ENCODE data around the gene NUDC. TPM values are rescaled to one million over a fixed set of nuclear protein-coding genes. Genes with fewer than 3 reads are reported as not detected.
"Not testable (repeated sequence)": the region's sequence is repeated elsewhere in the genome, so short reads cannot be mapped to it uniquely, and the experiment has no call there.

Gene NUDC
- total RNA-seq (10 to 100 TPM; 25.6 to 47.3 TPM), polyA plus RNA-seq (ENCODE audit: insufficient read length in 2 of 2) (100 to 1,000 TPM; 118 to 119 TPM)
- long read RNA-seq, donor 1, transcript NUDC-201 (9 exons, 1,800 nt) = major isoform, 63 of 82 reads
- long read RNA-seq, donor 1, partial matches to known transcripts = 17 of 82 reads
- long read RNA-seq, donor 1, other reads (novel, unspliced or antisense) = 0 of 82 reads
- long read RNA-seq, donor 2, transcript NUDC-201 (9 exons, 1,800 nt) = major isoform, 22 of 48 reads
- long read RNA-seq, donor 2, partial matches to known transcripts = 25 of 48 reads
- long read RNA-seq, donor 2, other reads (novel, unspliced or antisense) = 0 of 48 reads
- long read RNA-seq, donor 3, transcript NUDC-201 (9 exons, 1,800 nt) = major isoform, 26 of 66 reads
- long read RNA-seq, donor 3, partial matches to known transcripts = 38 of 66 reads
- long read RNA-seq, donor 3, other reads (novel, unspliced or antisense) = 0 of 66 reads
- long read RNA-seq, donor 4, transcript NUDC-201 (9 exons, 1,800 nt) = major isoform, 42 of 72 reads
- long read RNA-seq, donor 4, partial matches to known transcripts = 29 of 72 reads
- long read RNA-seq, donor 4, other reads (novel, unspliced or antisense) = 0 of 72 reads

DNA sequence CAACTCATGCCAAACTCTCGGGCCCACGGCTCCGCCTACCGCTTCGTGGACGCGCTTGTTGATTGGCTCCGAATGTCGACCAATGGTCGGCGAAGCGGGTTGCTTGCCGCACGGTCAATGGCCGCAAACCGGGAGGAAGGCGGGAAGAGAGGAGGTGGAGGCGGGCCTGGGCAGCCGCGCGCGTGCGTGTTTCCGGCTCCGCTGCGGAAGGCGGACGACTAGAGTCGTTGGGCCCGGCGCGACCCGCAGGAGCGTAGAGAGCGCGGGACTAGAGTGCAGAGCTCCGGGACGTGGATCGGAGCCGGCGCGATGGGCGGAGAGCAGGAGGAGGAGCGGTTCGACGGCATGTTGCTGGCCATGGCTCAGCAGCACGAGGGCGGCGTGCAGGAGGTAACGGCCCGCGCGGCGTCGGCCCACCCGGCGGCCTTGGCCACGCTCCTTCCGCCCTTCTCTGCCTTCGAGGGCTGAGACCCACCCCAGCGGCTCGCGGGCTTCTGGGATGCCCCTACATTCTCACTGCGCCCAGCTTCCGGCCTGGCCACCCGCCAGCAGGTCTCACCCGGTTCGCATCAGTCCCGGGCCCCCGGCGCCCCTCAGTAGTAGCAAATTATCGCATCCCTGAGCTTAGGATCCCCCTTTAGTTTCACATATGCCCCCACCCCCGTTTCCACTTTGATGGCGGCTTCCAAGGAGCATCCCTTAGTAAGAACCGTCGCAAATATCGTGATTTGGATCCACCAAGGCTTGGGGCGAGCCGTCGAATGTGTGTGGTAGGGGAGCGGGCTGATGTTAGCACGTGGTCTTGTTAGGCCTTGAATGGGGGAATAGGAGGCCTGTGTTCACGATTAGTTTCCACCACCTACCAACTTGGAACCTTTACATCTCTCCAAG lies at the start of gene NUDC:
Gene NUDC (plus strand): TSS at position 204 of the 891 bp plus-strand sequence. CDS start 106 bp downstream, at position 310.
- peak; percentile 90 to 99 (median 96) for DNase-seq (ENCODE audit: low read depth in 4 of 6, low spot score in 6 of 6)
- H3K27me3 ChIP-seq (ENCODE audit: control insufficient read depth, insufficient read depth, low read length) = no peaks in the 10 kb centered on the region
- H3K27ac ChIP-seq (ENCODE audit: low read depth, low read length) = peak within 1 kb of the TSS; percentile 88
- peak within 1 kb of the TSS; percentile 84 for H3K4me3 ChIP-seq (ENCODE audit: low read depth, low read length)
- no peaks in the 10 kb centered on the region for H3K9me3 ChIP-seq (ENCODE audit: control insufficient read depth, insufficient read depth, low read length)
- H3K4me1 ChIP-seq (ENCODE audit: control insufficient read depth, insufficient read depth, low read length) = peaks cover 12% of the 10 kb centered on the region
- WGBS (ENCODE audit: insufficient coverage) = 0% methylated on average over 72 of the region's 83 CpGs
- H3K36me3 ChIP-seq (ENCODE audit: control insufficient read depth, insufficient read depth, low read length) = peaks cover 27% of the 10 kb centered on the region

DNA sequence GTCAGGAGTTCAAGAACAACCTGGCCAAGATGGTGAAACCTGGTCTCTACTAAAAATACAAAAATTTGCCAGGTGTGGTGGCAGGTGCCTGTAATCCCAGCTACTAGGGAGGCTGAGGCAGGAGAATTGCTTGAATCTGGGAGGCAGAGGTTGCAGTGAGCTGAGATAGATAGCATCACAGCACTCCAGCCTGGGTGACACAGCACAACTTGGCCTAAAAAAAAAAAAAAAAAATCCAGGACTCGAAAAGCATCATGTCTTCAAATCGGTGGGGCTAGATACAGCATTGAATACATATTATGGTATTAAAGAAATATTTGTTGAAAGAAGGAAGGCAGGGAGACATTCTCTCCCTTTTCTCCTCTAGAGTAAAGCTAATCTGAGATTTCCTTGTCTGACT lies 48.4 kb upstream of the NUDC start:
- DNase-seq (ENCODE audit: low read depth in 4 of 6, low spot score in 6 of 6); H3K4me3 ChIP-seq (ENCODE audit: low read depth, low read length); H3K4me1 ChIP-seq (ENCODE audit: control insufficient read depth, insufficient read depth, low read length); H3K9me3 ChIP-seq (ENCODE audit: control insufficient read depth, insufficient read depth, low read length); H3K27me3 ChIP-seq (ENCODE audit: control insufficient read depth, insufficient read depth, low read length); H3K27ac ChIP-seq (ENCODE audit: low read depth, low read length): not testable (repeated sequence)
- H3K36me3 ChIP-seq (ENCODE audit: control insufficient read depth, insufficient read depth, low read length) = peaks cover 15% of the 10 kb centered on the region
- no CpG with 5 or more reads among the region's 2 CpGs for WGBS (ENCODE audit: insufficient coverage)

DNA sequence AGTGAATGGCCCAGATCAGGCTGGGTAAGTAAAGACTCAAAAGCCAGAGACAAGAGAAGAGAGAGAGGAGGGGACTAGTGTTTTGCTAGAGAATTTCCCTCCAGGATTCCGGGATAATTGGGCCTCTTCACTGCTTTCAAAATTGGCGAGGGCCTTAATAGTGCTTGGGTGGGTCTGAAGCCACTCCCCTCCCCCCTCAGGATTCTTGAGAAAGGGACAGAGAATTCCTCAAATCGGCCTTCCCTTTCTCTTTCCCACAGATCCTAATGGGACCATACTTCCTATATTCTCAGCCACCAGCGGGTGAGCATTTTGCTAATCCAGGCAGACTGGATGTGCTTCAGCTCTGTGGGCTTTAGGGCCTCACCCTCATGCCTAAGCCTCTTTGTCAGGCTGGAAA lies 46.6 kb upstream of the NUDC start:
- H3K27ac ChIP-seq (ENCODE audit: low read depth, low read length) = no peak overlapping the region
- peaks cover 3% of the 10 kb centered on the region for H3K4me1 ChIP-seq (ENCODE audit: control insufficient read depth, insufficient read depth, low read length)
- no peaks in the 10 kb centered on the region for H3K9me3 ChIP-seq (ENCODE audit: control insufficient read depth, insufficient read depth, low read length)
- no peak for DNase-seq (ENCODE audit: low read depth in 4 of 6, low spot score in 6 of 6)
- H3K4me3 ChIP-seq (ENCODE audit: low read depth, low read length) = no peak overlapping the region
- no peaks in the 10 kb centered on the region for H3K27me3 ChIP-seq (ENCODE audit: control insufficient read depth, insufficient read depth, low read length)
- WGBS (ENCODE audit: insufficient coverage) = 65% methylated on average over 2 of the region's 4 CpGs
- H3K36me3 ChIP-seq (ENCODE audit: control insufficient read depth, insufficient read depth, low read length) = peaks cover 31% of the 10 kb centered on the region

DNA sequence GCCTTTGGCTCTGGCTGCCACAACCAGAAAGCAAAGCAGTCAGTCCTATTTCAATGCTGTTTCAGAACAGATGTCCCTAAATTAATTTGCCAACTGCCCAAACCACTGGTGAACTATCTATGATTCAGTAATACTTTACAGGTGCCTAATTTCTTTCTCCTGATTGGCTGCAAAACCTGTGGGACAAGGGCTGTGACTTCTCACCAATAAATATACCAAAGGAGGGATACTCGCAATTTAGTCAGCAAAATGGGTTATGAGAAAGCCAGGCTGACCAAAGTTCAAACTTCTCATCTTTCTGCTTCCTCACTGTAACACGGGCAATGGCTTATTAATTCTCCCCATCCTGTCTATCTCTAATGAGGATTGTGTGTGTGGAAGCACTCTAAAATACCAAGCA lies 44.2 kb upstream of the NUDC start:
- Histone ChIP-seq H3K36me3 (ENCODE audit: control insufficient read depth, insufficient read depth, low read length) (peaks cover 49% of the 10 kb centered on the region), H3K9me3 (ENCODE audit: control insufficient read depth, insufficient read depth, low read length) (no peaks in the 10 kb centered on the region), H3K4me3 (ENCODE audit: low read depth, low read length) (no peak overlapping the region), H3K4me1 (ENCODE audit: control insufficient read depth, insufficient read depth, low read length) (peaks cover 3% of the 10 kb centered on the region), H3K27me3 (ENCODE audit: control insufficient read depth, insufficient read depth, low read length) (no peaks in the 10 kb centered on the region), H3K27ac (ENCODE audit: low read depth, low read length) (no peak overlapping the region)
- WGBS (ENCODE audit: insufficient coverage) = no CpG with 5 or more reads among the region's 2 CpGs
- no peak for DNase-seq (ENCODE audit: low read depth in 4 of 6, low spot score in 6 of 6)

DNA sequence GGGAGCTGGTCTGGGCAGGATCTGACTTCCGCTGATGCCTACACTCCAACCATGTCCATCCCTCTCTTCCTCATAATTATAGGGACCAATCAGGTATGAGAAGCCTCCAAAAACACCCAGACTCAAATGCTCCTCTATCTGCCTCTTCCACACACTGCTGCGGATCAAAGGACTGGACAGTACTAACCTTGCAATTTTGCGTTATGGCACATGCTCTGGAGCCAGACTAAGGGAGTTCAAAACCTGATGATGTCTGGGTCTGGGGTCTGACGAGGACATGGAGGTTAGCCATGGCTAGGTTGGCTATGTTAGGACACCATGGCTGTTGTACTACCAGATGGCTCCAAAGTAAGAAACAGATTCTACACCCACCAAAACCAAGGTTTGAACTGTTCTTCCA lies 41.8 kb upstream of the NUDC start:
- no CpG with 5 or more reads among the region's 4 CpGs for WGBS (ENCODE audit: insufficient coverage)
- no peaks in the 10 kb centered on the region for H3K9me3 ChIP-seq (ENCODE audit: control insufficient read depth, insufficient read depth, low read length)
- H3K27me3 ChIP-seq (ENCODE audit: control insufficient read depth, insufficient read depth, low read length) = no peaks in the 10 kb centered on the region
- peaks cover 68% of the 10 kb centered on the region for H3K36me3 ChIP-seq (ENCODE audit: control insufficient read depth, insufficient read depth, low read length)
- H3K4me1 ChIP-seq (ENCODE audit: control insufficient read depth, insufficient read depth, low read length) = peaks cover 3% of the 10 kb centered on the region
- no peak overlapping the region for H3K27ac ChIP-seq (ENCODE audit: low read depth, low read length)
- DNase-seq (ENCODE audit: low read depth in 4 of 6, low spot score in 6 of 6) = no peak
- H3K4me3 ChIP-seq (ENCODE audit: low read depth, low read length) = no peak overlapping the region

DNA sequence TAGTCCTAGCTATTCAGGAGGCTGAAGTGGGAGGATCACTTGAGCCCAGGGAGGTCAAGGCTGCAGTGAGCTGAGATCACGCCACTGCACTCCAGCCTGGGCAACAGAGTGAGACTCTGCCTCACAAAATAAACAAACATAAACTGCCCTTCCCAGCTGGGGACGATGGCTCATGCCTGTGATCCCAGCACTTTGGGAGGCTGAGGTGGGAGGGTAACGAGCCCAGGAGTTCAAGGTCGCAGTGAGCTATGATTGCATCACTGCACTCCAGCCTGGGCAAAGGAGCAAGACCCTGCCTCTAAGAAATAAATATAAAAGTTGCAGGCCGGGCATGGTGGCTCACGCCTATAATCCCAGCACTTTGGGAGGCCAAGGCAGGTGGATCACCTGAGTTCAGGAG lies 39.9 kb upstream of the NUDC start:
- not testable (repeated sequence) for DNase-seq (ENCODE audit: low read depth in 4 of 6, low spot score in 6 of 6); H3K4me1 ChIP-seq (ENCODE audit: control insufficient read depth, insufficient read depth, low read length); H3K4me3 ChIP-seq (ENCODE audit: low read depth, low read length); H3K27ac ChIP-seq (ENCODE audit: low read depth, low read length); H3K27me3 ChIP-seq (ENCODE audit: control insufficient read depth, insufficient read depth, low read length); H3K9me3 ChIP-seq (ENCODE audit: control insufficient read depth, insufficient read depth, low read length)
- WGBS (ENCODE audit: insufficient coverage) = 100% methylated on average over 4 of the region's 6 CpGs
- H3K36me3 ChIP-seq (ENCODE audit: control insufficient read depth, insufficient read depth, low read length) = peaks cover 82% of the 10 kb centered on the region

DNA sequence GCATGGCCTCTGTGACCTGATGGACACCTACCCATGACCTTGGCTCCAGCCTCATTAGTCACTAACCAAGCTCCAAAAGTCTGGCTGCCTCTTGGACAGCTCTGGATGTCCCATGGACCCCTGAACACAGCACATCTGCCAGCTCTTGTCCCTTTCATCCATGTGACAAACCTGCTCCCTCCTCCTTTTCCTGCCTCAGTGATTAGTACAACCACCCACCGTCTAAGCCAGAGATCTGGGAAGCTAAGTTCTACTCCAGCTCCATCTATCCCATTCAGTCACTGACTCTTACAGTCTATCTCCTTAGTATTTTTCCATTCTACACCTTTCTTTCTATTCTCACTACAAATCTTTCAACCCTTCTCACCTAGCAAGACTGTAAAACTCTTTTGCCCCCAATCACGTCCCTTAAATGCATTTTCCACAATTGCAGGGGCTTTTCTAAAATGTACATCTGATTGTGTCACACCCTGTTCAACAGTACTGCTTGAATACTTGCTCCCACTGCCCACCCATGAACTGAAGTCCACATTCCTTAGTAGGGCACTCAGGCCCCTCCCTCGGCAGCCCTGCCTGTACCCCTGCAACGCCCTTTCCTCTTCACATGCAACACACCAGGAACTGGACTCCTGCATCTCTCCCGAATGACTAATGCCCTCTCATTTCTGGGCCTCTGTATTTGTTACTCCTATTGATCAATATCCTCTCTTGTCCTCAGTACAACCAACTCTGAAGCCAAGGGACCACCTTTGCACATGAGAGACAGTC lies 38.7 kb upstream of the NUDC start:
- Histone ChIP-seq H3K4me3 (ENCODE audit: low read depth, low read length) (no peak overlapping the region), H3K27me3 (ENCODE audit: control insufficient read depth, insufficient read depth, low read length) (no peaks in the 10 kb centered on the region), H3K9me3 (ENCODE audit: control insufficient read depth, insufficient read depth, low read length) (no peaks in the 10 kb centered on the region), H3K36me3 (ENCODE audit: control insufficient read depth, insufficient read depth, low read length) (peaks cover 86% of the 10 kb centered on the region), H3K27ac (ENCODE audit: low read depth, low read length) (no peak overlapping the region), H3K4me1 (ENCODE audit: control insufficient read depth, insufficient read depth, low read length) (no peaks in the 10 kb centered on the region)
- WGBS (ENCODE audit: insufficient coverage) = 89% methylated on average over 5 of the region's 5 CpGs
- no peak for DNase-seq (ENCODE audit: low read depth in 4 of 6, low spot score in 6 of 6)

DNA sequence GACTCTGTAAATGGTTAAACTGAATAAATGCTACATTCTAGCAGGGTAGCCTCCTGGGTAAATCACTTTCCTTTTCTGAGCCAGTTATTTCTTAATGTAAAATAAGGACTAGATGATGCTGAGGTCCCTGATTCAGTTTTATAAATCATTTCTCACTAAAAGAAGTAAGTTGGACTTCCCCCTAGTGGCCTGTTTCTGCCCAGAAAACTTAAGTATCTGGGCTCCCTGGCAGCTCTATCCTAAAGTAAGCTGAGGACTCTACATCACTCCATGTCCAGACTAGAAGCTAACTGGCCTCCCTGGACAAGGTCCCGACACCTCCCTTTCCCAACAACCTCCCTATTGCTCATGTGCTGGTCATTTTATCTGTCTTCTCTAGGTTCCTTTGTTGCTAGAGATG lies 34.4 kb upstream of the NUDC start:
- Histone ChIP-seq H3K36me3 (ENCODE audit: control insufficient read depth, insufficient read depth, low read length) (peaks cover 74% of the 10 kb centered on the region), H3K4me3 (ENCODE audit: low read depth, low read length) (no peak overlapping the region), H3K27me3 (ENCODE audit: control insufficient read depth, insufficient read depth, low read length) (no peaks in the 10 kb centered on the region), H3K9me3 (ENCODE audit: control insufficient read depth, insufficient read depth, low read length) (no peaks in the 10 kb centered on the region), H3K27ac (ENCODE audit: low read depth, low read length) (no peak overlapping the region), H3K4me1 (ENCODE audit: control insufficient read depth, insufficient read depth, low read length) (peaks cover 19% of the 10 kb centered on the region)
- peak in 2 of 6 donors; percentile 9 to 25 for DNase-seq (ENCODE audit: low read depth in 4 of 6, low spot score in 6 of 6)
- no CpG with 5 or more reads among the region's 1 CpG for WGBS (ENCODE audit: insufficient coverage)

DNA sequence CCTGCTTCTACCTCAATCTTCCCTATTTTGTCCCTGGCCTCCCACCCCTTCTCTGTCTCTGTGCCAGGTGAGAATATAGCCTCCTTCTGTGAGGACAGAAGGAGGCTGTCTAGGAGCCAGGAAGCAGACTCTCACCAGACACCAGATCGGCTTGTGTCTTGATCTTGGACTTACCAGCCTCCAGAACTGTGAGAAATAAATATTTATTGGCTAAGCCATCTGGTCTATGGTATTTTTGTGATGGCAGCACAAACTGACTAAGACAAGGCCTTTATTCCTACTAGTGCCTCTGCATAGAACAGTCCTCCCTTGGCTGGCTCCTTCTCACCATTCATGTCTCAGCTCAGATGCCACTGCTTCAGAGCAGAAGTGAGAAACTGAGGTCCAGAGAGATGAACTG lies 33.3 kb upstream of the NUDC start:
- no peak overlapping the region for H3K4me3 ChIP-seq (ENCODE audit: low read depth, low read length)
- H3K9me3 ChIP-seq (ENCODE audit: control insufficient read depth, insufficient read depth, low read length) = no peaks in the 10 kb centered on the region
- H3K27me3 ChIP-seq (ENCODE audit: control insufficient read depth, insufficient read depth, low read length) = no peaks in the 10 kb centered on the region
- H3K4me1 ChIP-seq (ENCODE audit: control insufficient read depth, insufficient read depth, low read length) = peaks cover 19% of the 10 kb centered on the region
- H3K36me3 ChIP-seq (ENCODE audit: control insufficient read depth, insufficient read depth, low read length) = peaks cover 73% of the 10 kb centered on the region
- peak in 1 of 6 donors; percentile 58 for DNase-seq (ENCODE audit: low read depth in 4 of 6, low spot score in 6 of 6)
- WGBS (ENCODE audit: insufficient coverage) = no CpG with 5 or more reads among the region's 1 CpG
- no peak overlapping the region for H3K27ac ChIP-seq (ENCODE audit: low read depth, low read length)
